ENCODE measurements around the gene MEF2C.

GRCh38 chr5:88813805-88814575, 69.0 kb downstream of the MEF2C start:
- no peak for TF ChIP-seq GATA2 (IDR thresholded peaks at IDR 0.05; ENCODE audit: low read depth, low read length)
- TF ChIP-seq GATA3 (IDR thresholded peaks at IDR 0.05; ENCODE audit: low read depth, low read length) = no peak

Measured in SH-SY5Y (cell line).